ENCODE results near the gene ACOT8.
A peak's percentile ranks its signal among the peaks of the same experiment; 100 is the strongest.

Gene ACOT8

DNA sequence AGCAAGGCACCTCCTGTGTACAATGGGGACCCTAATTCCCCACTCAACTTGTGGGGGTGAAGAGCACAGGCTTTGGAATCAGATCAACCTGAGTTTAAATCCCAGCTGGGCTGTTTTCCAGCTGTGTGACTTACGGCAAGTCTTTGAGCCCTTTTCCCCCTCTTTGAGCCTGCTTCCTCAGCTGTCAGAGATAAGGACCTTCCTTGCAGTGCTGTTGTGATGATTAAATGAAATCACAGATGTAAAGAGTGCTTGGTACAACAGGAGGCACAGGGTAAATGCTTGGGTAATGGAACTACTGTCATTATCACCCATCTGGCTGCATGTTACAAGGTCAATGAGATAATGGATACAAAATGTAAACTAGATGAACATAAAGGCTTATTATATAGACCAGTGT, 20.4 kb downstream of the ACOT8 start:
- Histone ChIP-seq H3K4me1 (ENCODE audit: control insufficient read depth, low read depth, low read length) (no peaks in the 10 kb centered on the region), H3K9ac (ENCODE audit: low read length) (no peak overlapping the region), H2BK15ac (replicated peaks; ENCODE audit: low read depth) (no peak overlapping the region), H3K79me2 (ENCODE audit: control insufficient read depth, insufficient read depth, low read length) (no peaks in the 10 kb centered on the region), H3K4me2 (ENCODE audit: low read length) (no peak overlapping the region), H3K18ac (ENCODE audit: low read length) (no peak overlapping the region), H2AK5ac (ENCODE audit: low read length) (no peak overlapping the region), H3K23ac (ENCODE audit: low read length) (no peak overlapping the region), H3K4ac (ENCODE audit: low read depth, low read length) (no peak overlapping the region), H2BK5ac (ENCODE audit: low read length) (no peak overlapping the region), H3K36me3 (ENCODE audit: control insufficient read depth, insufficient read depth, low read length) (peaks cover 2% of the 10 kb centered on the region), H3K4me3 (ENCODE audit: low read length) (no peak overlapping the region), H2BK120ac (ENCODE audit: low read depth, low read length) (no peak overlapping the region), H4K8ac (ENCODE audit: low read depth, low read length) (no peak overlapping the region), H3K27me3 (ENCODE audit: insufficient read depth, low read length, poor library complexity) (no peaks in the 10 kb centered on the region), H3K79me1 (ENCODE audit: low read length) (no peaks in the 10 kb centered on the region), H3K56ac (ENCODE audit: low read length) (no peak overlapping the region), H3K27ac (ENCODE audit: low read depth, low read length) (no peak overlapping the region), H4K5ac (ENCODE audit: low read length) (no peak overlapping the region)
- WGBS (ENCODE audit: extremely low coverage, insufficient coverage, low lambda C conversion rate): no CpG with 5 or more reads among the region's 1 CpG
- no peak for DNase-seq

- Histone ChIP-seq H3K4me2 (ENCODE audit: low read length) (no peak overlapping the region), H3K9ac (ENCODE audit: low read length) (no peak overlapping the region), H3K79me1 (ENCODE audit: low read length) (no peaks in the 10 kb centered on the region), H3K4me1 (ENCODE audit: control insufficient read depth, low read depth, low read length) (no peaks in the 10 kb centered on the region), H3K27ac (ENCODE audit: low read depth, low read length) (no peak overlapping the region), H2BK120ac (ENCODE audit: low read depth, low read length) (no peak overlapping the region), H2BK5ac (ENCODE audit: low read length) (no peak overlapping the region), H2AK5ac (ENCODE audit: low read length) (no peak overlapping the region), H3K4me3 (ENCODE audit: low read length) (no peak overlapping the region), H3K27me3 (ENCODE audit: insufficient read depth, low read length, poor library complexity) (no peaks in the 10 kb centered on the region), H3K4ac (ENCODE audit: low read depth, low read length) (no peak overlapping the region), H4K8ac (ENCODE audit: low read depth, low read length) (no peak overlapping the region), H3K79me2 (ENCODE audit: control insufficient read depth, insufficient read depth, low read length) (no peaks in the 10 kb centered on the region), H3K23ac (ENCODE audit: low read length) (no peak overlapping the region), H3K36me3 (ENCODE audit: control insufficient read depth, insufficient read depth, low read length) (no peaks in the 10 kb centered on the region), H3K18ac (ENCODE audit: low read length) (no peak overlapping the region), H4K5ac (ENCODE audit: low read length) (no peak overlapping the region), H2BK15ac (replicated peaks; ENCODE audit: low read depth) (no peak overlapping the region), H3K56ac (ENCODE audit: low read length) (no peak overlapping the region)
- DNase-seq: no peak
- no CpG with 5 or more reads among the region's 5 CpGs for WGBS (ENCODE audit: extremely low coverage, insufficient coverage, low lambda C conversion rate)
These were observed 21.4 kb downstream of the ACOT8 start for GRCh38 chr20:45835825-45836224.

DNA sequence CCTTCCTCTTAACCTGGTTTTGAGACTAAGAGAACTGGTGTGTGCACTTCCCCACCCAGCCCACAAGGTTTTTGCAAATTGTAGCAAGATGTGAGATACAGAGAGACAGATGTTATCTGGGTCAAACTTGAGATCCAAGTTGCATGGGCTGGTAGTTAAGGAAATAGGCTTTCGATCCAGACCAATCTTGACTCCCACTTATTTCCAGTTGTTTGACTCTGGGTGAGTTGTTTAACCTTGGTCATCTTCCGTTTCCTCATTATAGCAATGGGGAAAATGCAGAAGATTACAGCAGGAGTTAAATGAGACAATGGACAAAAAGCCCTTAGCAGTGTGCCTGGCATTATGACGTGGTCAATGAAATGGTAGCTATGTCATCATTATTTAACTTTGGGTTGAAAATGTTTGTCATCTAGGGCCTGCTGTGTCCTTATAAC, 21.8 kb downstream of the ACOT8 start:
- no peak overlapping the region for H3K56ac ChIP-seq (ENCODE audit: low read length)
- no peaks in the 10 kb centered on the region for H3K27me3 ChIP-seq (ENCODE audit: insufficient read depth, low read length, poor library complexity)
- H3K27ac ChIP-seq (ENCODE audit: low read depth, low read length): no peak overlapping the region
- H3K4me1 ChIP-seq (ENCODE audit: control insufficient read depth, low read depth, low read length): no peaks in the 10 kb centered on the region
- H3K79me1 ChIP-seq (ENCODE audit: low read length): no peaks in the 10 kb centered on the region
- no peaks in the 10 kb centered on the region for H3K79me2 ChIP-seq (ENCODE audit: control insufficient read depth, insufficient read depth, low read length)
- no peak overlapping the region for H3K4me2 ChIP-seq (ENCODE audit: low read length)
- no peak overlapping the region for H2BK120ac ChIP-seq (ENCODE audit: low read depth, low read length)
- no CpG with 5 or more reads among the region's 3 CpGs for WGBS (ENCODE audit: extremely low coverage, insufficient coverage, low lambda C conversion rate)
- H3K36me3 ChIP-seq (ENCODE audit: control insufficient read depth, insufficient read depth, low read length): no peaks in the 10 kb centered on the region
- H3K9ac ChIP-seq (ENCODE audit: low read length): no peak overlapping the region
- H2BK5ac ChIP-seq (ENCODE audit: low read length): no peak overlapping the region
- H2AK5ac ChIP-seq (ENCODE audit: low read length): no peak overlapping the region
- H3K4ac ChIP-seq (ENCODE audit: low read depth, low read length): no peak overlapping the region
- no peak overlapping the region for H4K5ac ChIP-seq (ENCODE audit: low read length)
- no peak overlapping the region for H3K23ac ChIP-seq (ENCODE audit: low read length)
- no peak overlapping the region for H2BK15ac ChIP-seq (replicated peaks; ENCODE audit: low read depth)
- no peak overlapping the region for H3K4me3 ChIP-seq (ENCODE audit: low read length)
- no peak overlapping the region for H3K18ac ChIP-seq (ENCODE audit: low read length)
- no peak overlapping the region for H4K8ac ChIP-seq (ENCODE audit: low read depth, low read length)
- no peak for DNase-seq

DNA sequence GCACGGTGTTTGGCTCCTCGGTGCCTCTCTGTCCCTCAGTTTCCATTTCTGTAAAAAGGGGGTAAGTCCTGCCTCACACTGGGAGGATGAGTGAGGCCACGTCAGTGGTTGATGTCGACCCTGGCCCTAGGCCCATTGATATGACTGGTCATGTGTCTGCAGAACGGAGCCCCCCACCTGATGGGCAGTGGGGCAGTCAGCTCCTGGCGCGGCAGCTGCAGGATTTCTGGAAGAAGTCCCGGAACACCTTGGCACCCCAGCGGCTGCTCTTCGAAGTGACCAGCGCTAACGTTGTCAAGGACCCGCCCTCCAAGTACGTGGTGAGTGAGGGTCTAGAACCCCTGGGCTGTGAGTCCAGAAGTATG, 22.4 kb downstream of the ACOT8 start:
- no peak overlapping the region for H3K56ac ChIP-seq (ENCODE audit: low read length)
- no CpG with 5 or more reads among the region's 14 CpGs for WGBS (ENCODE audit: extremely low coverage, insufficient coverage, low lambda C conversion rate)
- H4K8ac ChIP-seq (ENCODE audit: low read depth, low read length): no peak overlapping the region

DNA sequence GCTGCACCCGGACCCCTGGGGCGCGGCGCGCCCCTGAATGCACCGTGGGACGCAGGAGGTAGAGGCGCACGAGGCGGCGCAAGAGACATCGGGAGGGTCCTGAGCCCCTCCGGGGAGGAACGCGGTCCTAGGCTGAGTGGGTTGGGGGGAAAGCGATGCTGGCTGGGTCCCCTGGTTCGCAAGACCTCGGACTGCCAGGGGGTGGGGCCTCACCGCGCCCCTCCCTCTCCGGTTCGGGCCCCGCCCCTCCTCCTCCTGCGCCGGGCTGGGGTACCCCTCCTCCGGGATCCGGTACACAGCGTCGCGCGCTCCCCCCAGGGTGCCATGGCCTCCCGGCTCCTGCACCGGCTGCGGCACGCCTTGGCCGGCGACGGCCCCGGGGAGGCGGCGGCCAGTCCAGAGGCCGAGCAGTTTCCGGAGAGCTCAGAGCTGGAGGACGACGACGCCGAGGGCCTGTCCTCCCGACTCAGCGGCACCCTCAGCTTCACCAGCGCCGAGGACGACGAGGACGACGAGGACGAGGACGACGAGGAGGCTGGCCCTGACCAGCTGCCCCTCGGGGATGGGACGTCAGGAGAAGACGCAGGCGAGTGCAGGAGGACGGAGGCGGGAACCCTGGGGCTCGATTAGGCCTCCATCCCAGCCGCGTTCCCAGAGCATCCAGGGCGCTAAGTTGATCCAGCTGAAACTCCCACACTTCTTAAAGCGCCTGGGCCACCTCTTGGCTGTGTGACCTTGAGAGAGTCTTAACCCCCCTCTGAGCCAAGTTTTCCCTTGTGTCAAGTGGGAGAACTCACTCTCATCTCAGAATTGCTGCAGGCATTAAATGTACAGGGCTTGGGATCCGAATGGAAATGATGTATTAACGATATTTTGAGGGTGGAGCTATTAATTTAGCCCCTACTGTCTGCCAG, 23.1 kb downstream of the ACOT8 start:
- no peak overlapping the region for H3K27ac ChIP-seq (ENCODE audit: low read depth, low read length)

More for the DNA sequence above, 22.4 kb downstream of the ACOT8 start:
- Histone ChIP-seq H3K9ac (ENCODE audit: low read length) (peak overlapping the region; percentile 49), H3K18ac (ENCODE audit: low read length) (no peak overlapping the region), H3K4me2 (ENCODE audit: low read length) (no peak overlapping the region), H2BK120ac (ENCODE audit: low read depth, low read length) (no peak overlapping the region), H2AK5ac (ENCODE audit: low read length) (no peak overlapping the region), H4K5ac (ENCODE audit: low read length) (no peak overlapping the region), H3K79me1 (ENCODE audit: low read length) (no peaks in the 10 kb centered on the region), H3K4me3 (ENCODE audit: low read length) (no peak overlapping the region), H3K4me1 (ENCODE audit: control insufficient read depth, low read depth, low read length) (no peaks in the 10 kb centered on the region), H3K4ac (ENCODE audit: low read depth, low read length) (no peak overlapping the region), H3K36me3 (ENCODE audit: control insufficient read depth, insufficient read depth, low read length) (no peaks in the 10 kb centered on the region), H3K79me2 (ENCODE audit: control insufficient read depth, insufficient read depth, low read length) (no peaks in the 10 kb centered on the region), H2BK5ac (ENCODE audit: low read length) (no peak overlapping the region), H3K23ac (ENCODE audit: low read length) (no peak overlapping the region), H3K27ac (ENCODE audit: low read depth, low read length) (no peak overlapping the region), H3K27me3 (ENCODE audit: insufficient read depth, low read length, poor library complexity) (no peaks in the 10 kb centered on the region), H2BK15ac (replicated peaks; ENCODE audit: low read depth) (no peak overlapping the region)
- DNase-seq: no peak

More for the DNA sequence above, 23.1 kb downstream of the ACOT8 start:
- peak; percentile 79 for DNase-seq
- H2BK120ac ChIP-seq (ENCODE audit: low read depth, low read length): no peak overlapping the region
- H3K4me3 ChIP-seq (ENCODE audit: low read length): peak overlapping the region; percentile 73
- H3K18ac ChIP-seq (ENCODE audit: low read length): peak overlapping the region; percentile 47
- peak overlapping the region; percentile 49 for H3K9ac ChIP-seq (ENCODE audit: low read length)
- no peak overlapping the region for H3K23ac ChIP-seq (ENCODE audit: low read length)
- no peak overlapping the region for H2BK5ac ChIP-seq (ENCODE audit: low read length)
- no peak overlapping the region for H4K5ac ChIP-seq (ENCODE audit: low read length)
- WGBS (ENCODE audit: extremely low coverage, insufficient coverage, low lambda C conversion rate): no CpG with 5 or more reads among the region's 71 CpGs
- H3K79me2 ChIP-seq (ENCODE audit: control insufficient read depth, insufficient read depth, low read length): no peaks in the 10 kb centered on the region
- H3K4me1 ChIP-seq (ENCODE audit: control insufficient read depth, low read depth, low read length): no peaks in the 10 kb centered on the region
- no peaks in the 10 kb centered on the region for H3K36me3 ChIP-seq (ENCODE audit: control insufficient read depth, insufficient read depth, low read length)
- H2AK5ac ChIP-seq (ENCODE audit: low read length): no peak overlapping the region
- peak overlapping the region; percentile 96 for H3K56ac ChIP-seq (ENCODE audit: low read length)
- H3K27me3 ChIP-seq (ENCODE audit: insufficient read depth, low read length, poor library complexity): no peaks in the 10 kb centered on the region
- H3K4me2 ChIP-seq (ENCODE audit: low read length): peak overlapping the region; percentile 64
- peak overlapping the region; percentile 25 for H3K4ac ChIP-seq (ENCODE audit: low read depth, low read length)
- no peak overlapping the region for H4K8ac ChIP-seq (ENCODE audit: low read depth, low read length)
- H3K79me1 ChIP-seq (ENCODE audit: low read length): no peaks in the 10 kb centered on the region
- H2BK15ac ChIP-seq (replicated peaks; ENCODE audit: low read depth): no peak overlapping the region

Measured in mesendoderm (in vitro differentiated cells).